HepG2 (cell line): ENCODE results near the gene MYLK. TPM values are rescaled to one million over a fixed set of nuclear protein-coding genes. Genes with fewer than 3 reads are reported as not detected.

Experiments used
- CHCHD3 ChIP-seq: sonication (generic); formaldehyde crosslinking; IDR thresholded peaks from 2 replicates; pipeline ENCODE4 v1.8.0; 2022; ENCODE audit warnings: mild to moderate bottlenecking, missing genetic modification reagents, moderate library complexity
- KIAA2018 ChIP-seq: sonication (generic); formaldehyde crosslinking; IDR thresholded peaks from 2 replicates; pipeline ENCODE4 v1.5.0; 2020; ENCODE audit warnings: mild to moderate bottlenecking, missing genetic modification reagents, borderline replicate concordance
- PHF8 ChIP-seq: sonication (generic); formaldehyde crosslinking; IDR thresholded peaks from 2 replicates; pipeline ENCODE4 v1.5.0; 2020; ENCODE audit warnings: missing genetic modification reagents
- SKI ChIP-seq: fragments of 450-650 bp; IDR thresholded peaks from one replicate; pipeline ENCODE4 v1.6.1; 2018; ENCODE audit warnings: mild to moderate bottlenecking; ENCODE audit not compliant: partially characterized antibody
- SYNCRIP ChIP-seq: fragments of 200-400 bp; formaldehyde crosslinking; IDR thresholded peaks from 2 replicates; pipeline ENCODE4 v1.6.1; 2018; ENCODE audit warnings: mild to moderate bottlenecking, low read depth, low read length; ENCODE audit not compliant: insufficient read depth
- U2AF1 ChIP-seq: fragments of 200-400 bp; formaldehyde crosslinking; optimal IDR thresholded peaks from 2 replicates; pipeline ENCODE3; 2017; ENCODE audit warnings: mild to moderate bottlenecking, low read depth, low read length
- ZNF724P ChIP-seq: sonication (generic); formaldehyde crosslinking; IDR thresholded peaks from 2 replicates; pipeline ENCODE4 v1.8.0; 2022; ENCODE audit warnings: missing genetic modification reagents, borderline replicate concordance
- polyA plus RNA-seq, 8 experiments: library from polyadenylated mRNA; depleted of rRNA in 3 of 8; stranded (reverse) in 7 of 8; unstranded in 1 of 8; fragments of >200 nt; fragmentation: Illumina TruSeq in 4 of 8; extraction: Trizol in 4 of 8; gene quantifications; 2 replicates each; pipeline versions ENCODE4 v1.2.1 to v1.2.3, GENCODE V29; 2011 to 2016; ENCODE audit warnings: low read depth in 4 of 8, missing spikeins in 1 of 8, mixed read lengths in 1 of 8; ENCODE audit not compliant: insufficient read depth in 1 of 8
- total RNA-seq, 5 experiments: library from RNA; depleted of rRNA; stranded (reverse); fragments of >200 nt; fragmentation: Illumina TruSeq; extraction: Trizol; gene quantifications; 2 replicates each; pipeline ENCODE4 v1.2.3, GENCODE V29; 2016; ENCODE audit warnings: low read depth in 1 of 5

The MYLK gene
- total and polyA plus RNA-seq, 2 of the 13 experiments (the other 11 are each of a cell fraction or from before 2014, with no cell fraction given), result 10.6 to 34.9 TPM

DNA sequence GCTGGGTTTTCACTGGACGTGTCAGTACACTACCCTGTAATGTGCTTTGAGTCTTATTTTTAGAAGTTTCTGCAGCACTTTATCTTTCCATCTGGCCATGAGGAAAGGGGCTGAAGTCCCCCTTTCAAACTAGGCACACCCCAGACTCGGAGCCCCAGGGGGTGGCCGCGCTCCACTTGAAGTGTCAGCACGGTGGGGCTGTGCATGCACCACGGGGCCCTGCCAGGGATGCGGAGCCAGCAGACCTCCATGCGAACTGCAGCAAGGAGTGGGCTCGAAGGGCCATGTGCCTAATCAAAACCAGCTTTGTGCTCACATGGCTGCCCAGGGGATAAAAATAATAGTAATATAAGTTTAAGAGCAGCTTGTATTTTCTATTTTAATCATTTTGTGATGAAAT, 198.4 kb downstream of the MYLK start (continued):
- TF ChIP-seq KIAA2018 (CRISPR knock-in tag) (no peak), SKI (no peak), SYNCRIP (no peak), U2AF1 (no peak), PHF8 (CRISPR knock-in tag) (no peak), CHCHD3 (CRISPR knock-in tag) (no peak), ZNF724P (no peak)
